IMR-90 (cell line): ENCODE results near the gene ARFIP1. TPM values are rescaled to one million over a fixed set of nuclear protein-coding genes. Genes with fewer than 3 reads are reported as not detected.

Experiments used
- ATAC-seq: fragments of 200-7000 bp; cut with Tn5 transposase; 2 replicates; pipeline ENCODE4 v1.9.1; 2020; ENCODE audit warnings: low read depth, mild to moderate bottlenecking, moderate library complexity
- BruUV-seq: library from RNA; stranded (reverse); fragments of 400-500 nt; replicated peaks from 2 replicates; lab custom pipeline; 2021; lab: Mats Ljungman, UMichigan
- CTCF ChIA-PET: fragments of 300-600 bp; formaldehyde crosslinking; extraction: SDS; loops from one replicate; lab custom pipeline; 2021; ENCODE audit warnings: antibody characterized with exemption; lab: Yijun Ruan, JAX
- POLR2A ChIA-PET: fragments of 300-600 bp; sonication (Branson Sonifier 250); formaldehyde crosslinking; loops from one replicate; lab custom pipeline; 2022; ENCODE audit warnings: antibody characterized with exemption; ENCODE audit not compliant: unreplicated experiment; lab: Charles Lee
- DNase-seq: peaks from one replicate; pipeline ENCODE4 v3.0.0; 2013
- H2AFZ ChIP-seq: replicated peaks from 2 replicates; pipeline ENCODE3; 2013; ENCODE audit warnings: low read length, mild to moderate bottlenecking; ENCODE audit not compliant: poor library complexity
- H2AK5ac ChIP-seq: 2 replicates; pipeline ENCODE4 v1.6.1; 2013; ENCODE audit warnings: low read depth, low read length, inconsistent platforms
- H2AK9ac ChIP-seq: replicated peaks from 2 replicates; pipeline ENCODE3; 2013; ENCODE audit warnings: mild to moderate bottlenecking, low read depth, low read length, moderate library complexity; ENCODE audit not compliant: poor library complexity
- H2BK120ac ChIP-seq: 2 replicates; pipeline ENCODE4 v1.6.1; 2013; ENCODE audit warnings: low read depth, low read length, inconsistent platforms
- H2BK15ac ChIP-seq: 3 replicates; pipeline ENCODE4 v1.6.1; 2013; ENCODE audit warnings: low read depth, low read length, inconsistent platforms
- H2BK20ac ChIP-seq: 2 replicates; pipeline ENCODE4 v1.6.1; 2013; ENCODE audit warnings: low read depth, mild to moderate bottlenecking, inconsistent platforms, low read length, moderate library complexity
- H2BK5ac ChIP-seq: 2 replicates; pipeline ENCODE4 v1.6.1; 2013; ENCODE audit warnings: mild to moderate bottlenecking, low read depth, low read length, inconsistent platforms; ENCODE audit not compliant: poor library complexity, severe bottlenecking
- H3K14ac ChIP-seq: replicated peaks from 2 replicates; pipeline ENCODE4 v1.6.1; 2013; ENCODE audit warnings: low read depth, low read length, inconsistent platforms
- H3K18ac ChIP-seq: 2 replicates; pipeline ENCODE4 v1.6.1; 2013; ENCODE audit warnings: low read depth, low read length, control low read depth
- H3K23ac ChIP-seq: 2 replicates; pipeline ENCODE4 v1.6.1; 2013; ENCODE audit warnings: low read depth, low read length, inconsistent platforms
- H3K27ac ChIP-seq: 2 replicates; pipeline ENCODE4 v1.5.1; 2013; ENCODE audit warnings: mild to moderate bottlenecking, control low read depth, low read length; ENCODE audit not compliant: insufficient read depth
- H3K27me3 ChIP-seq: 2 replicates; pipeline ENCODE4 v1.6.1; 2013; ENCODE audit warnings: low read length; ENCODE audit not compliant: control insufficient read depth, insufficient read depth
- H3K36me3 ChIP-seq: 2 replicates; pipeline ENCODE4 v1.6.1; 2013; ENCODE audit warnings: low read length, mixed read lengths; ENCODE audit not compliant: control insufficient read depth, insufficient read depth
- H3K4ac ChIP-seq: 2 replicates; pipeline ENCODE4 v1.6.1; 2013; ENCODE audit warnings: low read depth, low read length, inconsistent platforms
- H3K4me1 ChIP-seq: 2 replicates; pipeline ENCODE4 v1.6.1; 2013; ENCODE audit warnings: low read length, mixed read lengths; ENCODE audit not compliant: control insufficient read depth, insufficient read depth
- H3K4me2 ChIP-seq: 2 replicates; pipeline ENCODE4 v1.6.1; 2013; ENCODE audit warnings: low read depth, mild to moderate bottlenecking, control low read depth, low read length, moderate library complexity
- H3K4me3 ChIP-seq: 2 replicates; pipeline ENCODE4 v1.5.1; 2013; ENCODE audit warnings: low read depth, mild to moderate bottlenecking, control low read depth, low read length, moderate library complexity; ENCODE audit not compliant: insufficient read depth
- H3K56ac ChIP-seq: 2 replicates; pipeline ENCODE4 v1.6.1; 2013; ENCODE audit warnings: low read length, inconsistent platforms; ENCODE audit not compliant: insufficient read depth; ENCODE audit errors: extremely low read depth
- H3K79me1 ChIP-seq, 2 experiments: 2 replicates each; pipeline ENCODE4 v1.6.1; 2013; ENCODE audit warnings: low read length in 2 of 2, inconsistent platforms in 1 of 2, low read depth in 1 of 2
- H3K9ac ChIP-seq: 2 replicates; pipeline ENCODE4 v1.6.1; 2013; ENCODE audit warnings: low read depth, low read length, control low read depth
- H3K9me1 ChIP-seq: 2 replicates; pipeline ENCODE4 v1.6.1; 2013; ENCODE audit warnings: low read length, inconsistent platforms; ENCODE audit not compliant: insufficient read depth
- H3K9me3 ChIP-seq: 2 replicates; pipeline ENCODE4 v1.6.1; 2013; ENCODE audit warnings: low read length; ENCODE audit not compliant: control insufficient read depth, insufficient read depth
- H4K20me1 ChIP-seq: 2 replicates; pipeline ENCODE4 v1.6.1; 2013; ENCODE audit warnings: low read length, inconsistent platforms; ENCODE audit not compliant: insufficient read depth
- H4K5ac ChIP-seq: 2 replicates; pipeline ENCODE4 v1.6.1; 2013; ENCODE audit warnings: mild to moderate bottlenecking, low read depth, low read length, control low read depth
- H4K8ac ChIP-seq, 2 experiments: 2 replicates each; pipeline ENCODE4 v1.6.1; 2013; ENCODE audit warnings: low read depth in 2 of 2, low read length in 2 of 2, control low read depth in 1 of 2, inconsistent platforms in 1 of 2
- H4K91ac ChIP-seq: 2 replicates; pipeline ENCODE4 v1.6.1; 2013; ENCODE audit warnings: low read depth, low read length, inconsistent platforms; ENCODE audit not compliant: insufficient read depth
- BHLHE40 ChIP-seq: fragments of 150-350 bp; IDR thresholded peaks from 2 replicates; pipeline ENCODE4 v1.6.1; 2016; ENCODE audit warnings: mild to moderate bottlenecking, low read depth, low read length
- CEBPB ChIP-seq: IDR thresholded peaks from 2 replicates; pipeline ENCODE4 v1.6.1; 2012; ENCODE audit warnings: low read depth, low read length, improper control_type of control experiment
- CHD1 ChIP-seq: IDR thresholded peaks from 2 replicates; pipeline ENCODE4 v1.6.1; 2012; ENCODE audit warnings: low read depth, low read length, improper control_type of control experiment
- ELK1 ChIP-seq: fragments of 150-350 bp; IDR thresholded peaks from 2 replicates; pipeline ENCODE4 v1.6.1; 2016; ENCODE audit warnings: low read depth, mild to moderate bottlenecking, low read length, moderate library complexity, borderline replicate concordance
- FOS ChIP-seq: fragments of 150-350 bp; IDR thresholded peaks from 2 replicates; pipeline ENCODE4 v1.6.1; 2016; ENCODE audit warnings: low read depth, low read length
- MAFK ChIP-seq: IDR thresholded peaks from 2 replicates; pipeline ENCODE4 v1.6.1; 2012; ENCODE audit warnings: low read depth, low read length, improper control_type of control experiment
- MAZ ChIP-seq: IDR thresholded peaks from 2 replicates; pipeline ENCODE4 v1.6.1; 2012; ENCODE audit warnings: low read depth, mild to moderate bottlenecking, low read length, improper control_type of control experiment, moderate library complexity, borderline replicate concordance
- MXI1 ChIP-seq: IDR thresholded peaks from 2 replicates; pipeline ENCODE4 v1.6.1; 2012; ENCODE audit warnings: low read depth, mild to moderate bottlenecking, low read length, moderate library complexity, borderline replicate concordance
- NFE2L2 ChIP-seq: fragments of 150-350 bp; IDR thresholded peaks from 2 replicates; pipeline ENCODE4 v1.6.1; 2016; ENCODE audit warnings: low read depth, mild to moderate bottlenecking, low read length
- POLR2A ChIP-seq: IDR thresholded peaks from 2 replicates; pipeline ENCODE4 v1.6.1; 2012; ENCODE audit warnings: mild to moderate bottlenecking, low read depth, low read length
- RAD21 ChIP-seq: IDR thresholded peaks from 2 replicates; pipeline ENCODE4 v1.6.1; 2012; ENCODE audit warnings: low read length, improper control_type of control experiment
- RCOR1 ChIP-seq: IDR thresholded peaks from 2 replicates; pipeline ENCODE4 v1.6.1; 2012; ENCODE audit warnings: mild to moderate bottlenecking, low read length, improper control_type of control experiment; ENCODE audit not compliant: insufficient replicate concordance
- RFX5 ChIP-seq: IDR thresholded peaks from 2 replicates; pipeline ENCODE4 v1.8.0; 2012; ENCODE audit warnings: low read depth, mild to moderate bottlenecking, low read length, moderate library complexity
- SMC3 ChIP-seq: fragments of 150-350 bp; IDR thresholded peaks from 2 replicates; pipeline ENCODE4 v1.6.1; 2016; ENCODE audit warnings: low read depth, mild to moderate bottlenecking, antibody characterized with exemption, low read length, moderate library complexity
- WGBS, 2 experiments: methylation state at CpG; one replicate each; pipeline versions ENCODE4 v1.1.5 to v1.1.7; 2013; ENCODE audit warnings: missing lambda C conversion rate in 2 of 2; ENCODE audit not compliant: insufficient read length in 1 of 2; ENCODE audit errors: extremely low coverage in 2 of 2; 5-methylcytosine and 5-hydroxymethylcytosine counted together
- dilution Hi-C: fragments of 300-500 bp; cut with HindIII; formaldehyde crosslinking; loops from one replicate; pipeline ENCODE4 v1.14.3; 2018; ENCODE audit warnings: low sequenced_read_pairs; ENCODE audit not compliant: unreplicated experiment
- in situ Hi-C: fragments of 300-500 bp; cut with MboI; formaldehyde crosslinking; loops from 3 replicates; pipeline ENCODE4 v1.14.3; 2019; ENCODE audit warnings: low sequenced_read_pairs, inconsistent platforms, mixed read lengths
- intact Hi-C: fragments of 100-400 bp; cut with micrococcal nuclease; formaldehyde crosslinking; loops from 2 replicates; pipeline ENCODE4 v1.10.0; 2022
- polyA plus RNA-seq, 3 experiments: library from polyadenylated mRNA; depleted of rRNA; stranded (reverse); fragments of >200 nt; gene quantifications; 2 replicates each; pipeline ENCODE4 v1.2.3, GENCODE V29; 2012; ENCODE audit warnings: low replicate concordance in 1 of 3
- total RNA-seq: library from RNA; depleted of rRNA; stranded (reverse); fragments of >200 nt; gene quantifications from 2 replicates; pipeline ENCODE4 v1.2.3, GENCODE V29; 2012
- TF ChIP-seq, protein P1 (sequence below): fragments of 150-350 bp; IDR thresholded peaks from 2 replicates; pipeline ENCODE4 v1.6.1; 2017; ENCODE audit warnings: mild to moderate bottlenecking, antibody characterized with exemption, low read length, low read depth
- TF ChIP-seq, protein P2 (sequence below): conservative IDR thresholded peaks from 2 replicates; pipeline ENCODE4 v1.5.1; 2012; ENCODE audit warnings: mild to moderate bottlenecking, low read depth, low read length, improper control_type of control experiment

The ARFIP1 gene
- total and polyA plus RNA-seq, 2 of the 4 experiments (the other 2 are of a cell fraction): 12.7 to 30.5 TPM

- no peak overlapping the region for H3K14ac ChIP-seq
- H3K4ac ChIP-seq: no peak overlapping the region
- H2BK15ac ChIP-seq: no peak overlapping the region
- no peak overlapping the region for H2BK20ac ChIP-seq
- H3K9me1 ChIP-seq: no peaks in the 10 kb centered on the region
- BruUV-seq: no TSS peak
- in situ Hi-C loops (no loop called here), dilution Hi-C loops (no loop called here), intact Hi-C loops (loop anchor here (5.0 kb wide), 1 partner anchor 133 kb away; no protein-coding TSS in a partner anchor)
- no peak overlapping the region for H3K27ac ChIP-seq
- no peak overlapping the region for H3K4me2 ChIP-seq
- ChIA-PET POLR2A (no interaction called here), CTCF (interaction anchor here (1.0 kb wide), 1 partner anchor 9 kb away, joined by 3 read pairs; no protein-coding TSS in a partner anchor)
- no peak overlapping the region for H2AK5ac ChIP-seq
- no peak overlapping the region for H2AFZ ChIP-seq
- H4K8ac ChIP-seq: no peak overlapping the region
- H3K9ac ChIP-seq: no peak overlapping the region
- no peak overlapping the region for H2BK120ac ChIP-seq
- no peak for ATAC-seq
- H3K56ac ChIP-seq: no peak overlapping the region
- no peaks in the 10 kb centered on the region for H3K79me1 ChIP-seq
- WGBS, 2 experiments: no CpG with 5 or more reads among the region's 4 CpGs
- no peak overlapping the region for H2BK5ac ChIP-seq
- no peak overlapping the region for H3K23ac ChIP-seq
- no peaks in the 10 kb centered on the region for H3K36me3 ChIP-seq
- no peak overlapping the region for H4K5ac ChIP-seq
- H2AK9ac ChIP-seq: no peak overlapping the region
- no peak overlapping the region for H3K18ac ChIP-seq
- peaks cover 13% of the 10 kb centered on the region for H3K27me3 ChIP-seq
- DNase-seq: no peak
- H3K4me3 ChIP-seq: no peak overlapping the region
- no peaks in the 10 kb centered on the region for H4K20me1 ChIP-seq
- H3K4me1 ChIP-seq: no peaks in the 10 kb centered on the region
- no peaks in the 10 kb centered on the region for H3K9me3 ChIP-seq
- TF ChIP-seq SMC3 (no peak), CEBPB (no peak), RFX5 (no peak), MAFK (no peak), NFE2L2 (no peak), RAD21 (no peak), ELK1 (no peak), MAZ (no peak), BHLHE40 (no peak), MXI1 (no peak), RCOR1 (no peak), CHD1 (no peak), FOS (no peak), POLR2A (no peak)
- TF ChIP-seq, protein P1, sequence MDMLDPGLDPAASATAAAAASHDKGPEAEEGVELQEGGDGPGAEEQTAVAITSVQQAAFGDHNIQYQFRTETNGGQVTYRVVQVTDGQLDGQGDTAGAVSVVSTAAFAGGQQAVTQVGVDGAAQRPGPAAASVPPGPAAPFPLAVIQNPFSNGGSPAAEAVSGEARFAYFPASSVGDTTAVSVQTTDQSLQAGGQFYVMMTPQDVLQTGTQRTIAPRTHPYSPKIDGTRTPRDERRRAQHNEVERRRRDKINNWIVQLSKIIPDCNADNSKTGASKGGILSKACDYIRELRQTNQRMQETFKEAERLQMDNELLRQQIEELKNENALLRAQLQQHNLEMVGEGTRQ: no peak
- TF ChIP-seq, protein P2, sequence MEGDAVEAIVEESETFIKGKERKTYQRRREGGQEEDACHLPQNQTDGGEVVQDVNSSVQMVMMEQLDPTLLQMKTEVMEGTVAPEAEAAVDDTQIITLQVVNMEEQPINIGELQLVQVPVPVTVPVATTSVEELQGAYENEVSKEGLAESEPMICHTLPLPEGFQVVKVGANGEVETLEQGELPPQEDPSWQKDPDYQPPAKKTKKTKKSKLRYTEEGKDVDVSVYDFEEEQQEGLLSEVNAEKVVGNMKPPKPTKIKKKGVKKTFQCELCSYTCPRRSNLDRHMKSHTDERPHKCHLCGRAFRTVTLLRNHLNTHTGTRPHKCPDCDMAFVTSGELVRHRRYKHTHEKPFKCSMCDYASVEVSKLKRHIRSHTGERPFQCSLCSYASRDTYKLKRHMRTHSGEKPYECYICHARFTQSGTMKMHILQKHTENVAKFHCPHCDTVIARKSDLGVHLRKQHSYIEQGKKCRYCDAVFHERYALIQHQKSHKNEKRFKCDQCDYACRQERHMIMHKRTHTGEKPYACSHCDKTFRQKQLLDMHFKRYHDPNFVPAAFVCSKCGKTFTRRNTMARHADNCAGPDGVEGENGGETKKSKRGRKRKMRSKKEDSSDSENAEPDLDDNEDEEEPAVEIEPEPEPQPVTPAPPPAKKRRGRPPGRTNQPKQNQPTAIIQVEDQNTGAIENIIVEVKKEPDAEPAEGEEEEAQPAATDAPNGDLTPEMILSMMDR: no peak
- no peak overlapping the region for H4K91ac ChIP-seq
Observed at GRCh38 chr4:152944666-152945320, 165.0 kb downstream of the ARFIP1 start.
